NCI-H2196 treated with DMSO at 0.1 percent for 48 hours (cell line): Measurements from ENCODE around the gene GOT1.

ENCODE experiments used
- DNase-seq: peaks from one replicate; lab custom pipeline; 2025; ENCODE audit not compliant: unreplicated experiment; lab: John Stamatoyannopoulos, UW

Gene GOT1

GRCh38 chr10:99430451-99431189 is at the start of gene GOT1:
GOT1 (minus strand) TSS chr10:99430624; CDS start chr10:99430565, 59 bp downstream.
- DNase-seq: peak; percentile 89

GRCh38 chr10:99470327-99470726 is 39.9 kb upstream of the GOT1 start:
- no peak for DNase-seq

DNA sequence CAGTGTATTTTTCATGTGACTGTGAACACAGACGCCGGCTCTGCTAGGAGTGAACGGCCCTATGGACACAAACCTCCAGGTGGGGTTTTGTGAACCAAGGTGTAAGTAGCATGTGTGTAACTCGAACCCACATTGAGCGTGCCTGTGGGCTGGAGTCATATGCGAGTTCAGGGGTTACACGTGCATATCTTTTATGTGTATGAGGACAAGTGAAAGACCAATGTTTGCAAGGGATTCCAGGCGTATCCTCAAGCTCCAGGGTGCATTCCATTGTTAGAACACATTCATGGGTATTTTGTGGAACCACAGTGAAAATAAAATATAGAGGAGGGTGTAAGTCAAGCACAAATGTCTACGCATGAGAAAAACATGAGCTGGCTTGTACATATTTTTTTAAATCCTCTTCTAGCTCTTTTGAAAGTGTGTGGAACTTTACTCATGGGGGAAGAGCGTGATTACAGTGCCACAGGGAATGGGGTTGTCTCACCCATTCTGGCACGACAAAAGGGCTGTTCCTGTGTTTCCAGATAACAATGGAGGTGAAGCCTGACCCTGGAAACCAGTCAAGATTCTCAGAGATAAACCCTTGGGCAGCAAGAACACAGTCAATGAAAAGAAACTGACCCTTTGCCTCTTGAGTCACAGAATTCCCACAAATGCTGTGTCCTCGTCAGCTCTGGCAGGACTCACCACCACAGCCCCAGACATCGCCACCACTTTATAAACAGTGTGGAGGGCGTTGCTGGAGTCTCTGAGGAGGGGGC is 37.0 kb upstream of the GOT1 start:
- DNase-seq: no peak

DNA sequence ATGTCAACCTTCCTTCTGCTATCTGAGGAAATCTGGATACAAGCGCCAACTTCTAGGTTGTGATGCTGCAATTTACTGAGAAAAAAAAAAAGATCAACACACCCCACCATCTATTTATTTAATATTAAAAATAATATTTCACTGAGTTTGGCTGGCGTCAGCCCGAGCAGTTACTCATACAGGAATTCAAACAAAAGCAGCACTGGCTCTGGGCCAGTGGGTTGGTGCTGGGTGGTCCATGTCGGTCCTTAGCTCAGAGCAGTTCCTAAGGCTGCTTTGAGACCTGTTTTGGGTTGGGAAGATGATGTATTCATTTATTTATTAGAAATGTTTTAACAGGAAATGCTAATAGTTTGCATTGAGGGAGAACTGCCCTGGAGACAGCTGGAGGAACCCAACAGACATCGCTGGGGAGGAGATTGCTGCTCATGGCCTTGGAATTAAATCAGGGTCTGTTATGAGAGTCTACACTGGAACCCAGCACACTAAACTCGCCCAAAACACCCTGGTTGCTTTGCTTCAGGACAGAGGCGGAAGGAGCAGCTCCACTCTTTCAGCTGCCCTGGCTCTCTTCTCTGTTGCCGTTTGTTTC is 36.3 kb upstream of the GOT1 start:
- no peak for DNase-seq

GRCh38 chr10:99461230-99461629 is 30.8 kb upstream of the GOT1 start:
- no peak for DNase-seq

GRCh38 chr10:99460070-99460469 is 29.6 kb upstream of the GOT1 start:
- no peak for DNase-seq

DNA sequence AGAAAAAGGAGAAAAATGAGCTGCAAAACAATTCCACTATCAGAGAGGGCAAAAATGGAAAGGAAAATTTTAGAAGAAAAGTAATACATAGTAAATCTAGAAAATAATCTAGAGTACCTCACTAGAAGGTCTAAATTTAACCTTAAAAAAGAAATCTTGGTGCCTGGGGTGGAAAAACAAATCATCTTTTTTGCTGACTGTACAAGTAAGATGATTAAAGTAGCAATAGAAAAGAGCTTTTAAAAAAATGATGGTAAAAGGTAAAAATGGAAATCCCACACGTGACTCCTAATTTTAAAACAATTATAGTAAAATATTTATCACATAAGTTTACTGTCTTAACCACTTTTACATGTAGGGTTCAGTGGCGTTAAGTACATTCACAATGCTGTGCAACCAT is 28.8 kb upstream of the GOT1 start:
- no peak for DNase-seq

DNA sequence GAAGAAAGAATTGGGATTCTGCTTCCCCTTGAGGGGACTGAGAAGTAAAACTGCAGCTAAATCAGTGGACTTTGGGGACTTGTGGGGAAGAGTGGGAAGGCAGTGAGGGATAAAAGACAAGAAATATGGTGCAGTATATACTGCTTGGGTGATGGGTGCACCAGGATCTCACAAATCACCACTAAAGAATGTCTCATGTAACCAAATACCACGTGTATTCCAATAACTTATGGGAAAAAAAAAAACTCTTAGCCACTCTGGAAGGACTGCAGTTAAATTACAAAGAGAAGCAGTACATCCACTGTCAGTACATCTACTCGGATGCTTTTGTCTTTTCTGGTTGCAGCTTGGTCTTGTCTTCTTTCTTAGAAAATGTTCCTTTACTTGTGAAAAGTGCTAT is 27.4 kb upstream of the GOT1 start:
- no peak for DNase-seq

DNA sequence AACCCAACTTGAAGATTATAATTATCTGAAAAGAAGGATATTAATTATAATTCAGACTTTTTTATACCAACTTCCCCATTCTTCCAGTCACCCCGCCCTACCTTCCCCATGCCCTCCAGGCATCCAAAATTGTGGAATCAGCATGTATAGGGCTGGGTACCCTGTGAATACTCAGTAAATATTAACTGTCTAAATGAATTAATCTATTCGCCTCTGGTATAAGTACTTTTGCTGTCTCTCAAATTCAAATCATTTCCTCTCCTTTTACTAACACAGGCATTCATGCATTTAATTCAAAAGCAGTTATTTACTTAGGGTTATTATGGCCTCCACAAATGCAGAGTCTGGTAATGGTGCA is 26.5 kb upstream of the GOT1 start:
- DNase-seq: no peak

DNA sequence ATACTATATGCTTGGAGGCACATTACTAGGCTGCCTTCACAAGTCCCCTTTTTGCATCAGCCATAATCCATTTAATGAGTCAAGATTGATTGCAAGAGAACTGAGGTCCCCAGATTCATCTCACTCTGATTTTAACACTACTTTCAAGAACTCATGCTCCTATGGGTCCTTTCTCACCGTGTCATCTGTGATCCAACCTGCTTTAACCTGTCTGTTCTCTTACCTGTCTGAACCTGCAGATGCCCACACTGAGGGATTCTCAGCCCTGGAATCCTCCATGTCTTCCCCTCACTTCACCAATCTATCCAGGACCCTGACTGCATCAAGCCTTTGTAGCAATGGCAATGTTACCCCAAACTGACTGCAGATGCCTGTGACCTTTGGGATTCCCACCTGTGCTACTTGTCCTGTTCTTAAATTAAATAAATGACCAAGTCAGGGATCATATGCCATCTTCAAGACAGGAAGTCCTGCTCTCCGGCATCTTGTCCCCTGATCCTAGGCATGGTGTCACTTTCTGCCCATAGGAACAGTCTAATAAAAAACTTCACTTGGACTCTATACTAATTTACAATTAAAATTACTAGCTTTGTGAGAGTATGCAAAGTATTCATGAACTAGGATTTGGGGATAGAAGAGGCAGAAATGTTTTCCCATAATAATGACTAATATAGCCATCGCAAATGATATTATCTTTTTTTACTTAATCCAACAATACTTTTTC is 25.9 kb upstream of the GOT1 start:
- DNase-seq: no peak

DNA sequence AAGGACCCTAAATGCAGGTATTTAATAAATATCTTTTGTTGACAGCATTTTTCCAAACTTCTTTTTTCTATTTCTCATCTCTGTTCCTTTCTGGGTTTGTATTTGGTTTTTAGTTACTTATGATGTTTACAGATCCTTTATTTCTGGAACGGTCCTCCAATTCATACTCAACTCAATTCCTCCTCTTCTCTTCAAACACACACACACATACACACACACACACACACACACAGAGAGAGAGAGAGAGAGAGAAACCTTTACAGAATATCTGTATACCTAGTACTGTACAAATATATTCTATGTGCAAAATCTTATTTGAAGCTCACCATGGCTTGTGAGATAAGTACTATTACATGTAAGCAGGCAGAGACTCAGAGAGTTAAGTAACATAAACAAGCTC is 21.6 kb upstream of the GOT1 start:
- no peak for DNase-seq

DNA sequence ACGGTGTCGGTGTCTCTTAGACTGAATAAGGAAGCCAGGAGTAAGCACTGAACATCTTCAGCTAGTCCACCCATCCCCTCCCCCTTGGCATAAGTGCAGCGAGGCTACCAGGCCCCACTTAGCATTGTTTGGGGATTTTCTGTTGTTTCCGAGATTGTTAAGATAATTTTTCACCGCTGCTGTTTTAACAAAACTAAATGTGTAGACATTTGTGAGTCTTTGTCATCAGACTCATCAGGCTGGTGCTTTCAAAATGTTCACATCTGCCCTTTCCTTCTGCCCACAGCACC is 21.0 kb upstream of the GOT1 start:
- DNase-seq: no peak

- DNase-seq: no peak
These were observed 20.4 kb upstream of the GOT1 start for GRCh38 chr10:99450624-99451498.

DNA sequence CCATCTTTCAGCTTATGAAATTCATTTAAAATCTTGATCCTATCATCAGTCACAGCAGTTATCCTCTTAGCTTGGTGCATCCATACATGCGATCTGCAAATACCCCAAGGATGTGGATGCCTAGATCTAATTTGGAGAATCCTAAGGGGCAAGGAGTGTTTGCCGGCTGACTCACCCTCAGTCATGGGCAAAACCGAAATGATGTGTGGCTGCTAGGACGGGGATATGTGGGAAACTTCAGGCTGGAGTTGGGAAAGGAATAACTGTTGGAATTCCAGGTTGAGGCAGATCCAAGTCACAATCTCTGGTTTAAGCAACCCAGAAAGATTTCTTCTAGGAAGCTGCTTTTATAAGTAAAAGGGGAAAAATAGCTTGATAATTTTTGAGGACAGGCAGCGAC is 19.7 kb upstream of the GOT1 start:
- DNase-seq: no peak

GRCh38 chr10:99449023-99449422 is 18.6 kb upstream of the GOT1 start:
- DNase-seq: no peak

DNA sequence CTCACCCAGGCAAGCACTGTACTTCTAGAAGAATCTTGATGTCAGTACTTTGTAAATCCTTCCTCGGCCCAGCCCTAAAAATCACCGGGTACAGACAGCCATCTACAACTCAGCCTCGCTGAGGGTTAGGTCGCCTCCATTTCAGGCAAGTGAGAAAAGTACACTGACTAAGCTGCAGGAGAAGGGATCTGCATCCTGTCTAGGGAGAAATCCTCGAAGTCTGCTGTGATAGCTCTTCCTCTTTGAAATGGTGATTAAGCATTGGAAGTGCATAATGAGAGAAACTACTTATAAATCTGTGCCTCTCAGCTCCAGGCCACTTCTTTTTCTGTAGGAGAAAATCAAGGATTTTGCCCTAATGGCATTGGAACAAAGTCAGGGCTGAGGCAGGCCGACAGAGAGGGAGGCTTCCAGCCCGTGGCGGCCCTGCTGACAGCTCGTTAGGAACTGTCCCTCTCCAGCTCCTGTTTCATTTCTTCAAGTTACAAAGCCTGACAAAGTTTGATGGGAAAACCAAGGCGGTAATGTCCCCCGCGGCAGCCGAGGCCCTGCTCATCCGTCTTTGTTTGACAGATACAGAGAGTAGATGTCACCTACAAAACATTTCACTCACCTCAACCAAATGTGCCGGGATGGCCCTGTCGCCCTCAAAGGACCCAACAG is 14.1 kb upstream of the GOT1 start:
- no peak for DNase-seq

GRCh38 chr10:99443500-99443899 is 13.1 kb upstream of the GOT1 start:
- no peak for DNase-seq

GRCh38 chr10:99442394-99442793 is 12.0 kb upstream of the GOT1 start:
- DNase-seq: no peak

- DNase-seq: no peak
These were observed 8.5 kb upstream of the GOT1 start for GRCh38 chr10:99438890-99439289.

GRCh38 chr10:99435986-99436638 is 5.7 kb upstream of the GOT1 start:
- DNase-seq: peak; percentile 17
